ENCODE data around the gene SULT2B1.

Gene SULT2B1

DNA sequence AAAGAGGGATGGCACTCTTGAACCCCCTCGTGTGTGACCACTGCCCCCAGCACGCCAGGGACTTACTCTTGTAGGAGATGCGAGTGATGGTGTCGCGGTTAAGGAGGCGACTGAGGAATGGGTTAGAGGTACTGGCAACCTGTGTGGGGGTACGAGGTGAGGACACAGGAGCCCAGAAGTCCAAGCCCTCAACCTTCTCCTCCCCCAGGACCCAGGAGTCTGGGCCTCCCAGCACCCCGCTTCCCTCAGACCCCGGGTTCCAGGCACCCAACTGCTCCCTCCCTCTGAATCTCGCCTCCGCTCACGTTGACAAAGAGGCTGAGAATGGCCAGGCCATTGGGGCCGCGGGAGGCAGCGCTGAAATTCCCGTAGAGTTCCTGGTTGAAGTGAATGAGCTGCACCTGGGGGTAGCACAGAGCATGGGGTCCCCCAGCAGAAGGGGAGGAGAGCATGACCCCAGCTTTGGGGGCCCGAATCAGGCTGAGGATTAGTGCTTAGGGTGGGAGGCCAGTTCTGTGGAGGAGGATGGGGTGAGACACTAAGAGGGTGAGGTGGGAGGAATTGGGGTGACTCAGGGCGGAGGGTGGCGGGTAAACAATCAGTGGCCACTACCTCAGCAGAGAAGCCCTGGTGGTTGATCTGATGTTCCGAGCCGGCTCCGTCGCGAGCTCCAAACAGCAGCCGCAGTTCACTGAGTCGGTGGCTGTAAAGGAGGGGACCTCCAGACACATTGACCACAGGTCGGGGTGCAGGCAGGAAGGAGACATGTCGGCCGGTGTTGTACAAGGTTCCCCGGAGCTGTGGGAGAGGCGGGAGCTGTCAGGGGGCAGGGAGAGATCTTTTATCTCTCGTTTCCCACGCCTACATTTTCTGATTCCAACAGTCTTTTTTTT lies 87.8 kb downstream of the SULT2B1 start:
- Histone ChIP-seq H3K9ac (ENCODE audit: low read depth, low read length) (peak overlapping the region; percentile 51; the same call in 1 of the 2 replicates), H3K4me1 (ENCODE audit: insufficient read depth, low read length) (no peaks in the 10 kb centered on the region; the same call in 1 of the 2 replicates), H3K36me3 (ENCODE audit: insufficient read depth, low read length) (no peaks in the 10 kb centered on the region), H3K9me3 (ENCODE audit: control insufficient read depth, insufficient read depth, low read length) (no peaks in the 10 kb centered on the region)

GRCh38 chr19:48641850-48642249 lies 89.9 kb downstream of the SULT2B1 start:
- Histone ChIP-seq H3K4me1 (ENCODE audit: insufficient read depth, low read length) (no peaks in the 10 kb centered on the region; the same call in 1 of the 2 replicates), H3K9me3 (ENCODE audit: control insufficient read depth, insufficient read depth, low read length) (no peaks in the 10 kb centered on the region)

GRCh38 chr19:48642862-48643261 lies 90.9 kb downstream of the SULT2B1 start:
- no peaks in the 10 kb centered on the region; the same call in 1 of the 2 replicates for H3K4me1 ChIP-seq (ENCODE audit: insufficient read depth, low read length)
- H3K9me3 ChIP-seq (ENCODE audit: control insufficient read depth, insufficient read depth, low read length), result no peaks in the 10 kb centered on the region
- no peak overlapping the region for H3K9ac ChIP-seq (ENCODE audit: low read depth, low read length)
- H3K36me3 ChIP-seq (ENCODE audit: insufficient read depth, low read length), result no peaks in the 10 kb centered on the region

More at GRCh38 chr19:48641850-48642249, 89.9 kb downstream of the SULT2B1 start:
- Histone ChIP-seq H3K9ac (ENCODE audit: low read depth, low read length) (no peak overlapping the region), H3K36me3 (ENCODE audit: insufficient read depth, low read length) (no peaks in the 10 kb centered on the region)

DNA sequence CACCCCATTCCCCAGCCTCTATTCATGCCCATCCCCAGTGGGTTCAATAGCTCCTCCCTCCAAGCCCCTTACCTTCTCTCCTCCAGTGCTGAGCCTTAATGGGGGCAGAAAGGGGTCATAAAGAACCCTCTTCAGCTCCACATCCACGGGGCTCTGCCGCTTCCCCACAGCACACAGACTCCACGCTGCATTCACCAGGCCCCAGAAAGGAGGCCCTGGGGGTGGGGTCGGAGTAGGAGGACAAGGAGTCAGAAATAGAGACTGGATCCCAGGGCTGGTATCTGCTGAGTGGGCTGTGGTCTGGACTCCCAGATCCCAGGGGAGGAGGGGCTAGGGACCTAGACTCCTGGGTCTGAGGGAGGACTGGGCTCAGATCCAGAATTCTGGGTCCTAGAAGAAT lies 92.4 kb downstream of the SULT2B1 start:
- Histone ChIP-seq H3K9me3 (ENCODE audit: control insufficient read depth, insufficient read depth, low read length) (no peaks in the 10 kb centered on the region), H3K9ac (ENCODE audit: low read depth, low read length) (peak overlapping the region; percentile 60; the same call in 1 of the 2 replicates), H3K4me1 (ENCODE audit: insufficient read depth, low read length) (peaks cover 2% of the 10 kb centered on the region), H3K36me3 (ENCODE audit: insufficient read depth, low read length) (no peaks in the 10 kb centered on the region)

GRCh38 chr19:48644839-48645619 lies 93.1 kb downstream of the SULT2B1 start:
- H3K4me1 ChIP-seq (ENCODE audit: insufficient read depth, low read length), result peaks cover 4% of the 10 kb centered on the region
- no peaks in the 10 kb centered on the region for H3K36me3 ChIP-seq (ENCODE audit: insufficient read depth, low read length)
- H3K9me3 ChIP-seq (ENCODE audit: control insufficient read depth, insufficient read depth, low read length), result no peaks in the 10 kb centered on the region
- peak overlapping the region; percentile 60 for H3K9ac ChIP-seq (ENCODE audit: low read depth, low read length)

DNA sequence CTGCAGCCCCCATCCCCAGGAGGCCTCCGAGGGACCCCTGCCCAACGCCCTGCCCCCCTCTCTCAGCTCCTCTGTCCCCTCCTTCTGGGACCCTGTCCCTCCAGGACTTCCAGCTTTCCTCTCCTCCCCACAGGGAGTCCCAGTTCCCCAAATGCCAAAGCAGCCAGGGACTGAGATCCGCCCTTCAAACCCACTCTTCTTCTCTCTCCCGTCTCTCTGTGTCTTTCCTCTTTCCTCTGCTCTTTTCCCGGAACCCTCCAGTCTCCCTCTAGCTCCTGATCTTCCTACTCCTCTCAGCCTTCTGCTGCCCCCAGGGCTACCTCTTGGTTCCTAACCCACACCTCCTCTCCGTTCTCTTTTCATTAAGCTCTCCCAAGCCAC lies 93.6 kb downstream of the SULT2B1 start:
- H3K9me3 ChIP-seq (ENCODE audit: control insufficient read depth, insufficient read depth, low read length), result no peaks in the 10 kb centered on the region
- H3K4me1 ChIP-seq (ENCODE audit: insufficient read depth, low read length), result peaks cover 4% of the 10 kb centered on the region
- no peaks in the 10 kb centered on the region for H3K36me3 ChIP-seq (ENCODE audit: insufficient read depth, low read length)
- H3K9ac ChIP-seq (ENCODE audit: low read depth, low read length), result peak overlapping the region; percentile 60

GRCh38 chr19:48646001-48646721 lies 94.2 kb downstream of the SULT2B1 start, which contains the start of gene CA11:
Gene CA11 (minus strand): TSS chr19:48646187. CDS start chr19:48645632, 555 bp downstream.
- Histone ChIP-seq H3K9me3 (ENCODE audit: control insufficient read depth, insufficient read depth, low read length) (no peaks in the 10 kb centered on the region), H3K9ac (ENCODE audit: low read depth, low read length) (peak within 1 kb of the TSS; percentile 60), H3K36me3 (ENCODE audit: insufficient read depth, low read length) (no peaks in the 10 kb centered on the region), H3K4me1 (ENCODE audit: insufficient read depth, low read length) (peaks cover 4% of the 10 kb centered on the region)

- Histone ChIP-seq H3K36me3 (ENCODE audit: insufficient read depth, low read length) (no peaks in the 10 kb centered on the region), H3K4me1 (ENCODE audit: insufficient read depth, low read length) (peaks cover 4% of the 10 kb centered on the region), H3K9ac (ENCODE audit: low read depth, low read length) (no peak overlapping the region), H3K9me3 (ENCODE audit: control insufficient read depth, insufficient read depth, low read length) (no peaks in the 10 kb centered on the region)
These were observed 94.8 kb downstream of the SULT2B1 start for GRCh38 chr19:48646722-48647216.

DNA sequence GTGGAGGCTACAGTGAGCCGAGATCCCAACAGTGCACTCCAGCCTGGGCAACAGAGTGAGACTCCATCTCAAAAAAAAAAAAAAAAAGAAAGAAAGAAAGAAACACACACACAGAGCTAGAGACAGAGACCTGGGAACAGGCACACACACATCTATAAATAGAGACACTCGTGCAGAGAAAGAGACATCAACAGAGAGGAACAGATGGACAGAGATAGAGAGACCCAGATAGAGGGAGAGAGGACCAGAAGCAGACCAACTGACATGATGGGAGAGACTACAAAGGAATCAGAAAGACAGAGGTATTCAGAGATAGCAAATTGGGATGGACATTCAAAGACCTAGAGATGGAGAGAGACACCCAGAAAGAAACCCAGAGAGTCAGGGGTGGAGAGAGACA lies 96.2 kb downstream of the SULT2B1 start:
- Histone ChIP-seq H3K9ac (ENCODE audit: low read depth, low read length) (no peak overlapping the region), H3K9me3 (ENCODE audit: control insufficient read depth, insufficient read depth, low read length) (no peaks in the 10 kb centered on the region), H3K4me1 (ENCODE audit: insufficient read depth, low read length) (peaks cover 4% of the 10 kb centered on the region)

More for the DNA sequence above, 96.2 kb downstream of the SULT2B1 start:
- no peaks in the 10 kb centered on the region for H3K36me3 ChIP-seq (ENCODE audit: insufficient read depth, low read length)

Measured in ES-I3 (cell line).